Prostate gland (tissue), 2 donors: Measurements from ENCODE around the gene UNC13C. TPM values are rescaled to one million over a fixed set of nuclear protein-coding genes. Genes with fewer than 3 reads are reported as not detected.

Source experiments
- DNase-seq: peaks from one replicate; pipeline ENCODE4 v3.0.0-alpha.2; 2019; ENCODE audit warnings: low spot score
- H3K27ac ChIP-seq, 2 donors: fragments of 200-600 bp; sonication (generic); 2 replicates each; pipeline ENCODE4 v1.5.1; 2017 to 2019
- H3K27me3 ChIP-seq: fragments of 200-600 bp; sonication (generic); replicated peaks from 2 replicates; pipeline ENCODE4 v1.5.1; 2019; ENCODE audit not compliant: insufficient read depth
- H3K36me3 ChIP-seq, 2 donors: fragments of 200-600 bp; sonication (generic); 1 replicate in 1 of 2; 2 replicates in 1 of 2; pipeline versions ENCODE4 v1.5.1 to v1.8.1; 2017 to 2019
- H3K4me1 ChIP-seq: fragments of 200-600 bp; sonication (generic); replicated peaks from 2 replicates; pipeline ENCODE4 v1.5.1; 2019
- H3K4me3 ChIP-seq, 2 donors: fragments of 200-600 bp; sonication (generic); 2 replicates each; pipeline ENCODE4 v1.5.1; 2017 to 2019
- H3K9me3 ChIP-seq: fragments of 200-600 bp; sonication (generic); 2 replicates; pipeline ENCODE4 v1.5.1; 2017
- CTCF ChIP-seq, 4 experiments: fragments of 200-600 bp in 2 of 4; fragments of 450-650 bp in 2 of 4; sonication (generic) in 2 of 4; IDR thresholded peaks; 1 replicate in 3 of 4; 2 replicates in 1 of 4; pipeline ENCODE4 v1.5.1; 2016 to 2019; ENCODE audit warnings: antibody characterized with exemption in 4 of 4, mild to moderate bottlenecking in 2 of 4, moderate library complexity in 2 of 4
- POLR2A ChIP-seq: fragments of 450-650 bp; IDR thresholded peaks from one replicate; pipeline ENCODE4 v1.6.1; 2016; ENCODE audit warnings: antibody characterized with exemption, mild to moderate bottlenecking
- POLR2AphosphoS5 ChIP-seq: sonication (generic); formaldehyde crosslinking; IDR thresholded peaks from one replicate; pipeline ENCODE4 v1.6.1; 2017; ENCODE audit warnings: antibody characterized with exemption
- WGBS: methylation state at CpG from one replicate; pipeline ENCODE4 v1.1.5; 2018; 5-methylcytosine and 5-hydroxymethylcytosine counted together
- intact Hi-C: fragments of 100-400 bp; cut with DNase I; formaldehyde crosslinking; loops from one replicate; pipeline ENCODE4 v1.14.2; 2022
- total RNA-seq, 2 donors: library from RNA; depleted of rRNA; stranded (reverse); fragments of >200 nt; gene quantifications; one replicate each; pipeline ENCODE4 v1.1.0, GENCODE V29; 2016

Gene UNC13C
- total RNA-seq, 2 donors from 2014 or later = 3.6 TPM; not detected in 1

GRCh38 chr15:54017251-54017650, 39.0 kb downstream of the UNC13C start:
- peaks cover 3% of the 10 kb centered on the region for H3K27me3 ChIP-seq
- 78% methylated on average over 1 of the region's 1 CpG for WGBS
- H3K27ac ChIP-seq = no peak overlapping the region
- H3K9me3 ChIP-seq = no peaks in the 10 kb centered on the region
- H3K4me1 ChIP-seq = no peaks in the 10 kb centered on the region
- H3K4me3 ChIP-seq = no peak overlapping the region
- no peaks in the 10 kb centered on the region for H3K36me3 ChIP-seq
- TF ChIP-seq POLR2A = no peak
- no peak for TF ChIP-seq CTCF (IDR thresholded peaks at IDR 0.05)
- TF ChIP-seq POLR2AphosphoS5 = no peak
- no peak for DNase-seq
- intact Hi-C loops = no loop called here

GRCh38 chr15:54017959-54018358, 39.7 kb downstream of the UNC13C start:
- peaks cover 3% of the 10 kb centered on the region for H3K27me3 ChIP-seq
- H3K4me3 ChIP-seq = no peak overlapping the region
- no peak for DNase-seq
- 63% methylated on average over 3 of the region's 3 CpGs for WGBS
- intact Hi-C loops = no loop called here
- no peaks in the 10 kb centered on the region for H3K36me3 ChIP-seq
- TF ChIP-seq POLR2AphosphoS5 (no peak), CTCF (IDR thresholded peaks at IDR 0.05) (no peak)
- no peak overlapping the region for H3K27ac ChIP-seq
- no peaks in the 10 kb centered on the region for H3K9me3 ChIP-seq
- H3K4me1 ChIP-seq = no peaks in the 10 kb centered on the region

- H3K27ac ChIP-seq = no peak overlapping the region
- TF ChIP-seq CTCF (IDR thresholded peaks at IDR 0.05) (no peak), POLR2A (no peak), POLR2AphosphoS5 (no peak)
- no peak for DNase-seq
- intact Hi-C loops = no loop called here
- H3K4me3 ChIP-seq = no peak overlapping the region
- H3K36me3 ChIP-seq = no peaks in the 10 kb centered on the region
- WGBS = 70% methylated on average over 3 of the region's 3 CpGs
- H3K9me3 ChIP-seq = no peaks in the 10 kb centered on the region
- H3K27me3 ChIP-seq = no peaks in the 10 kb centered on the region
- no peaks in the 10 kb centered on the region for H3K4me1 ChIP-seq
Observed at GRCh38 chr15:54026258-54026657, 48.0 kb downstream of the UNC13C start.

- Histone ChIP-seq H3K4me3 (no peak overlapping the region), H3K27me3 (no peaks in the 10 kb centered on the region), H3K36me3 (no peaks in the 10 kb centered on the region), H3K9me3 (no peaks in the 10 kb centered on the region), H3K4me1 (no peaks in the 10 kb centered on the region), H3K27ac (no peak overlapping the region)
- WGBS = 58% methylated on average over 2 of the region's 2 CpGs
- TF ChIP-seq POLR2A (no peak), POLR2AphosphoS5 (no peak)
- intact Hi-C loops = no loop called here
- DNase-seq = no peak
Observed at GRCh38 chr15:54026891-54027290, 48.6 kb downstream of the UNC13C start.

- H3K36me3 ChIP-seq = no peaks in the 10 kb centered on the region
- no peaks in the 10 kb centered on the region for H3K4me1 ChIP-seq
- intact Hi-C loops = no loop called here
- no peak overlapping the region for H3K4me3 ChIP-seq
- WGBS = 22% methylated on average over 3 of the region's 3 CpGs
- TF ChIP-seq POLR2AphosphoS5 (no peak), POLR2A (no peak), CTCF (IDR thresholded peaks at IDR 0.05) (no peak)
- H3K9me3 ChIP-seq = no peaks in the 10 kb centered on the region
- DNase-seq = no peak
- H3K27me3 ChIP-seq = no peaks in the 10 kb centered on the region
- H3K27ac ChIP-seq = no peak overlapping the region
Observed at GRCh38 chr15:54029081-54029480, 50.8 kb downstream of the UNC13C start.
